Right ventricle myocardium superior (tissue), 1 donor: ENCODE results near the gene CNOT2. TPM values are rescaled to one million over a fixed set of nuclear protein-coding genes. Genes with fewer than 3 reads are reported as not detected.
"Not testable (repeated sequence)": the region's sequence is repeated elsewhere in the genome, so short reads cannot be mapped to it uniquely, and the experiment has no call there.

Source experiments
- ATAC-seq: fragments of 200-7000 bp; cut with Tn5 transposase; one replicate; pipeline ENCODE4 v1.9.1; 2020; ENCODE audit warnings: mild to moderate bottlenecking; ENCODE audit not compliant: poor library complexity
- DNase-seq: peaks from one replicate; pipeline ENCODE4 v3.0.0-alpha.2; 2020
- intact Hi-C: fragments of 100-400 bp; cut with DNase I; formaldehyde crosslinking; loops from one replicate; pipeline ENCODE4 v1.11.2; 2022
- total RNA-seq: library from RNA; stranded (reverse); fragmentation: NEBNext Ultra II Directional; extraction: Animal tissue kit (Norgen Biotek cat#: 25700); gene quantifications from one replicate; pipeline ENCODE4 v1.2.1, GENCODE V29; 2021
- donor health status: DM: no; HTN: yes; CAD: no; lungs with severe emphysema.

The CNOT2 gene
- total RNA-seq, 1 donor from 2014 or later, result 35.6 TPM

DNA sequence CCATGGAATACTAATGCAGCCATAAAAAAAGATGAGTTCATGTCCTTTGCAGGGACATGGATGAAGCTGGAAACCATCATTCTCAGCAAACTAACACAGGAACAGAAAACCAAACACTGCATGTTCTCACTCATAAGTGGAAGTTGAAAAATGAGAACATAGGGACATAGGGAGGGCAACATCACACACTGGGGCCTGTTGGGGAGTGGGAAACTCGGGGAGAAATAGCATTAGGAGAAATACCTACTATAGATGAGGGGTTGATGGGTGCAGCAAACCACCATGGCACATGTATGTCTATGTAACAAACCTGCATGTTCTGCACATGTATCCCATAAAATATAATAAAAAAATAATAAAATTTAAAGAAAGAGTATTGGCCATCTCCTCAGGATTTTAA, 149.4 kb downstream of the CNOT2 start:
- DNase-seq, intact Hi-C loops, ATAC-seq: not testable (repeated sequence)

DNA sequence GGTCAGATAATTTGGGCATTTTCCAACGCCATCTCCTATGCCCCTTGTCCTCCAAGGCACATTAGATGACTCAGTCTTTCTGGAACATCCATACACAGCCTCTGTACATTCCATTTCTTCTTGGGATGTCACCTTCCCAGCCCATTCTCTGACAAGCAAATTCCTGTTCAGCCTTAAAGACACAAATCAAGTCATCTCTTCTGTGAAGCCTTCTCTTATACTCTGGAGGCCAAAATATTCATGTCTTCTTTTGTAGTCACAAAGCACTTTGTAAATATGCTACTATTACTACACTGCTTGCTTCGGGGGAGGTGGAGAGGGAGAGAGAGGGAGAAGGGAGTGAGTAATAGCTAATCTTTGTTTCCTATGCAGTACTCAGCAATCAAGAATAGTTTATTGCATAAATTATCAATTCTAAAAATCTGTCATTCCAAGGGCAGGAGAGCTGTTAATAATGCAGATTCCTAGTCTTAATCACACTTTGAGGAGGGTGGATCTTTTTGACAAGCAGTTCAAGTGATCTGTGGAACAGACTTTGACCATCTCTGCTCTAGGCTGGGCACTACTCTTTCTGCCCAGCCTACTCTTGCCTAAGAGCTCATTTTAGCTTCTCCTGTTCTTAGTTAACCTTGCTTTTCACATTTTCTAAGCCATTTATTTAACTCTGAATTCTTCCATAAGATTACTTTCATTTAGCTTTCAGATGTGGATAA, 150.7 kb downstream of the CNOT2 start:
- intact Hi-C loops, result no loop called here
- DNase-seq (no peak), ATAC-seq (no peak)

DNA sequence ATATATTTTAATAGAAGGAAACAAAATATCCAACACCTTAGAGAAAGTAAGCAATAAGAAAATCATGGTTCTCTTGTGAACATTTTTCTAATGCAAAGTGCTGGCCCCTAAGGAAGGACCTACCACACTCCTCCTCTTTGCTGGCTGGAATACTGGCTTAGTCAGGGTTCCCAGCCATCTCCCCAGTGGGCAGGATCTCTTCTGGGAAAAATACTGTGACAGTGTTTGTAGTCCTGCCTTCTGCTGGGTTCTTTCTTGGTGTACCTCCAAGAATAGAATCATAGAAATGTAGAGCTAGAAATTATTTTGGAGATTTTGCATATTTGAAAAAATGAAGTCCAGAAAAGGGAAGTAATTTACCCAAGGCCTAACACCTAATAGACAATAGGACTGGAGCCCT, 154.8 kb downstream of the CNOT2 start:
- intact Hi-C loops, result no loop called here
- DNase-seq (no peak), ATAC-seq (no peak)

DNA sequence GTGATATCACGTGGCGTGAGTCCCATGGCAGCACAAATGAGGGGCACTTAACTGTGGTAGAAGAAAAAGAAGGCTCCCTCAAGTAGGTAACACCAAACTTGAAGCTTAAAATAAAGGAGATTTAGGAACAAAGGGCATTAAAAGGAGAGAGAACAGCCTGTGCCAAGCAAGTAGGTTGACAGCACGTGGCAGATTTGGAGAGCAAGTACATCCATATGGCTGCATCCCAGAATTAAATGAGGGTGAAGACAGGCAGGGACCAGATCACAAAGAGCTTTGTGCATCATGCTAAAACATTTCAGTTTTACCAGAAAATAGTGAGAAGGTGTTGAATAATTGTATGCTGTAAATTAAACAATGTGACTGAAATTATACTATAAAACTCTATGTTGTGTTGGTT, 155.6 kb downstream of the CNOT2 start:
- no peak for ATAC-seq
- intact Hi-C loops, result no loop called here
- no peak for DNase-seq

DNA sequence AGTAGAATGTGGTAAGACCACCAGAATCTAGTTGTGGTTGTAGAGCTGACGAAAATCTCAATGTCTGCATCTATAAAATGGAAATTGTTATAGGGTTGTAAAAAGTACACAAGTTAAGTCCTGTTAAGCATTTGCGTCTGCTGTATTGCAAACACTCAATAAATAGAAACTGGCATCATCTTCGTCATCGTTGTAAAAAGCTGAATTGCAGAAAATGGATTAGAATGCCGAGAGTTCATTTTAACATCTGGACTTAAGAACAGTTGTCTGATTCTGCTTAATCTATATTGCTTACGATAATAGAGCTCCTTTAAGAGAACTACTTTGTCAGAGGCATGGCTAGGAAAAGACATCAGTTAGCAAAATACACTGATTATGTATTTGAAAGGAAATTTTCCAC, 156.1 kb downstream of the CNOT2 start:
- ATAC-seq (no peak), DNase-seq (no peak)
- intact Hi-C loops, result no loop called here

- intact Hi-C loops, result no loop called here
- ATAC-seq, result no peak
- DNase-seq, result no peak
Observed at GRCh38 chr12:70400124-70400523, 156.9 kb downstream of the CNOT2 start.

DNA sequence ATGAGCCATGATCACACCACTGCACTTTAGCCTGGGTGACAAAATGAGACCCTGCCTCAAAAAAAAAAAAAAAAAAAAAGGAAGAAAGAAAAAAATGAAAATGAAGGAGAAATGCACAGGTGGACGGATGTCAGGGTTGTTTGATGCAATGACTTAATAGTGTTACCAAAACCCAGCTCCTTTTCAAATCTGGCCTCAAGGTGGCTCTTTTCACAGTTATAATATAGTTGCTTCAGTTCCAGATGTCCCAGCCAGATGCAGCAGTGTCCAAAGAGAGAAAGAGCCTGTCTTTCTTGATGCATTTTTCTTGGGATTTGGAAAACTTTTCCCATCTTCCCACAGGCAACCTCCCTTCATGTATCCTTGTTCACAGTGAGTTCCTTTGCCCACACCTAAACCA, 159.4 kb downstream of the CNOT2 start:
- DNase-seq, result no peak
- no peak for ATAC-seq
- intact Hi-C loops, result no loop called here

DNA sequence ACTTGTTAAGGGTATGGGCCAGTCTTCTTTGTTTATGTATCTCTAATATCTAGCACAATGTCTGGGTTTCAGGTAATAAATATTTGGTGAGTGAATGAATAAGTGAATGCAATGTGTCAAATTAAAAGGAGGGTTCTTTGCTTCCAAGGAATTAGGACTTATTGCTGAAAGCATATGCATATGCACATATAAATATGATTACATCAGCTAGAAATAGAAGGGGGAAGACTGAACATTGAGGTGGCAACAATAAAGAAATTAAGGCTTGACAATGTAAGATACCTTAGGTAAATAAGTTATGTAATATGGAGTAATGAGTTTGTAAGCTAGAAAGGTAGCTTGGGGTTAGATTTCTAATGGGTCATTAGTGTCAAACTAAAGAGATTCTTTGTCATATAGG, 160.6 kb downstream of the CNOT2 start:
- ATAC-seq (no peak), DNase-seq (no peak)
- intact Hi-C loops, result no loop called here

Other genes with a start within 250 kb of the CNOT2 start
- gene KCNMB4, start 122.9 kb downstream of the CNOT2 start, total RNA-seq, result 1.2 TPM